ENCODE measurements around the gene MST1R. TPM values are rescaled to one million over a fixed set of nuclear protein-coding genes. Genes with fewer than 3 reads are reported as not detected.
A peak's percentile ranks its signal among the peaks of the same experiment; 100 is the strongest.

Gene MST1R
- total and polyA plus RNA-seq, 9 of the 15 experiments (the other 6 are each of a cell fraction or from before 2014, with no cell fraction given), result 1.3 to 10.0 (median 3.8) TPM

DNA sequence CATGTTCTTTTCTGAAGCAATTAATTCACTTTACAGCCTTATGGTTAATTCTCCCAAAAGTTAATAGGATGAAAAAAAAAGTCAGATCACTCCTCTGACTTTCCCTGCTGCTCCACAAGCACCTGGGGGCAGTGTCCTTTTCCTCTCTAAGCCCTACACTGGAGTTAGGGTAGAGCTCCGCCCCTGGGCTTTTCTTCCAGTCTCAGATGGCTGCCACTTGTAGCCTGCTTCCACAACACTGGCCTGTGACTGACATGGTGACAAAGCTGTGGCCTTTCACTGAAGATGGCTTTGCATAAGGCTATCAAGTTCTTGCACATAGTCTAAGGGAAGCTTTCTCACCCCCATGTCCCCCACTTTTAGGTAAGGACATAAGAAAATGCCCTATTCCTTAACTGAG is 27.2 kb upstream of the MST1R start (continued):
- TF ChIP-seq, protein P1, sequence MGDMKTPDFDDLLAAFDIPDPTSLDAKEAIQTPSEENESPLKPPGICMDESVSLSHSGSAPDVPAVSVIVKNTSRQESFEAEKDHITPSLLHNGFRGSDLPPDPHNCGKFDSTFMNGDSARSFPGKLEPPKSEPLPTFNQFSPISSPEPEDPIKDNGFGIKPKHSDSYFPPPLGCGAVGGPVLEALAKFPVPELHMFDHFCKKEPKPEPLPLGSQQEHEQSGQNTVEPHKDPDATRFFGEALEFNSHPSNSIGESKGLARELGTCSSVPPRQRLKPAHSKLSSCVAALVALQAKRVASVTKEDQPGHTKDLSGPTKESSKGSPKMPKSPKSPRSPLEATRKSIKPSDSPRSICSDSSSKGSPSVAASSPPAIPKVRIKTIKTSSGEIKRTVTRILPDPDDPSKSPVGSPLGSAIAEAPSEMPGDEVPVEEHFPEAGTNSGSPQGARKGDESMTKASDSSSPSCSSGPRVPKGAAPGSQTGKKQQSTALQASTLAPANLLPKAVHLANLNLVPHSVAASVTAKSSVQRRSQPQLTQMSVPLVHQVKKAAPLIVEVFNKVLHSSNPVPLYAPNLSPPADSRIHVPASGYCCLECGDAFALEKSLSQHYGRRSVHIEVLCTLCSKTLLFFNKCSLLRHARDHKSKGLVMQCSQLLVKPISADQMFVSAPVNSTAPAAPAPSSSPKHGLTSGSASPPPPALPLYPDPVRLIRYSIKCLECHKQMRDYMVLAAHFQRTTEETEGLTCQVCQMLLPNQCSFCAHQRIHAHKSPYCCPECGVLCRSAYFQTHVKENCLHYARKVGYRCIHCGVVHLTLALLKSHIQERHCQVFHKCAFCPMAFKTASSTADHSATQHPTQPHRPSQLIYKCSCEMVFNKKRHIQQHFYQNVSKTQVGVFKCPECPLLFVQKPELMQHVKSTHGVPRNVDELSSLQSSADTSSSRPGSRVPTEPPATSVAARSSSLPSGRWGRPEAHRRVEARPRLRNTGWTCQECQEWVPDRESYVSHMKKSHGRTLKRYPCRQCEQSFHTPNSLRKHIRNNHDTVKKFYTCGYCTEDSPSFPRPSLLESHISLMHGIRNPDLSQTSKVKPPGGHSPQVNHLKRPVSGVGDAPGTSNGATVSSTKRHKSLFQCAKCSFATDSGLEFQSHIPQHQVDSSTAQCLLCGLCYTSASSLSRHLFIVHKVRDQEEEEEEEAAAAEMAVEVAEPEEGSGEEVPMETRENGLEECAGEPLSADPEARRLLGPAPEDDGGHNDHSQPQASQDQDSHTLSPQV (IDR thresholded peaks at IDR 0.05), result 0 out of 2 replicates have a peak, but pooled peaks have one; percentile 27
- TF ChIP-seq, protein P2, sequence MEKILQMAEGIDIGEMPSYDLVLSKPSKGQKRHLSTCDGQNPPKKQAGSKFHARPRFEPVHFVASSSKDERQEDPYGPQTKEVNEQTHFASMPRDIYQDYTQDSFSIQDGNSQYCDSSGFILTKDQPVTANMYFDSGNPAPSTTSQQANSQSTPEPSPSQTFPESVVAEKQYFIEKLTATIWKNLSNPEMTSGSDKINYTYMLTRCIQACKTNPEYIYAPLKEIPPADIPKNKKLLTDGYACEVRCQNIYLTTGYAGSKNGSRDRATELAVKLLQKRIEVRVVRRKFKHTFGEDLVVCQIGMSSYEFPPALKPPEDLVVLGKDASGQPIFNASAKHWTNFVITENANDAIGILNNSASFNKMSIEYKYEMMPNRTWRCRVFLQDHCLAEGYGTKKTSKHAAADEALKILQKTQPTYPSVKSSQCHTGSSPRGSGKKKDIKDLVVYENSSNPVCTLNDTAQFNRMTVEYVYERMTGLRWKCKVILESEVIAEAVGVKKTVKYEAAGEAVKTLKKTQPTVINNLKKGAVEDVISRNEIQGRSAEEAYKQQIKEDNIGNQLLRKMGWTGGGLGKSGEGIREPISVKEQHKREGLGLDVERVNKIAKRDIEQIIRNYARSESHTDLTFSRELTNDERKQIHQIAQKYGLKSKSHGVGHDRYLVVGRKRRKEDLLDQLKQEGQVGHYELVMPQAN (IDR thresholded peaks at IDR 0.05; ENCODE audit: borderline replicate concordance), result no peak
- TF ChIP-seq POLR2B (IDR thresholded peaks at IDR 0.05; ENCODE audit: low read depth, partially characterized antibody), result peak; percentile 28
- TF ChIP-seq, protein P3, sequence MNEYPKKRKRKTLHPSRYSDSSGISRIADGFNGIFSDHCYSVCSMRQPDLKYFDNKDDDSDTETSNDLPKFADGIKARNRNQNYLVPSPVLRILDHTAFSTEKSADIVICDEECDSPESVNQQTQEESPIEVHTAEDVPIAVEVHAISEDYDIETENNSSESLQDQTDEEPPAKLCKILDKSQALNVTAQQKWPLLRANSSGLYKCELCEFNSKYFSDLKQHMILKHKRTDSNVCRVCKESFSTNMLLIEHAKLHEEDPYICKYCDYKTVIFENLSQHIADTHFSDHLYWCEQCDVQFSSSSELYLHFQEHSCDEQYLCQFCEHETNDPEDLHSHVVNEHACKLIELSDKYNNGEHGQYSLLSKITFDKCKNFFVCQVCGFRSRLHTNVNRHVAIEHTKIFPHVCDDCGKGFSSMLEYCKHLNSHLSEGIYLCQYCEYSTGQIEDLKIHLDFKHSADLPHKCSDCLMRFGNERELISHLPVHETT (CRISPR knock-in tag; conservative IDR thresholded peaks at IDR 0.05 in 1 of 2, IDR thresholded peaks at IDR 0.05 in 1 of 2), result no peak
- TF ChIP-seq NEUROD1 (IDR thresholded peaks at IDR 0.05; ENCODE audit: borderline replicate concordance, low read depth, low read length, partially characterized antibody), result no peak
- TF ChIP-seq FOXJ2 (tag; IDR thresholded peaks at IDR 0.05), result no peak
- no peak for TF ChIP-seq KAT7 (CRISPR knock-in tag; IDR thresholded peaks at IDR 0.05; ENCODE audit: borderline replicate concordance)
- no peak for TF ChIP-seq MYC (IDR thresholded peaks at IDR 0.05; ENCODE audit: low read depth, low read length)
- no peak for TF ChIP-seq MYC (CRISPR knock-in tag; IDR thresholded peaks at IDR 0.05; ENCODE audit: borderline replicate concordance, low read depth)
- TF ChIP-seq L3MBTL2 (IDR thresholded peaks at IDR 0.05), result no peak
- TF ChIP-seq, protein P4, sequence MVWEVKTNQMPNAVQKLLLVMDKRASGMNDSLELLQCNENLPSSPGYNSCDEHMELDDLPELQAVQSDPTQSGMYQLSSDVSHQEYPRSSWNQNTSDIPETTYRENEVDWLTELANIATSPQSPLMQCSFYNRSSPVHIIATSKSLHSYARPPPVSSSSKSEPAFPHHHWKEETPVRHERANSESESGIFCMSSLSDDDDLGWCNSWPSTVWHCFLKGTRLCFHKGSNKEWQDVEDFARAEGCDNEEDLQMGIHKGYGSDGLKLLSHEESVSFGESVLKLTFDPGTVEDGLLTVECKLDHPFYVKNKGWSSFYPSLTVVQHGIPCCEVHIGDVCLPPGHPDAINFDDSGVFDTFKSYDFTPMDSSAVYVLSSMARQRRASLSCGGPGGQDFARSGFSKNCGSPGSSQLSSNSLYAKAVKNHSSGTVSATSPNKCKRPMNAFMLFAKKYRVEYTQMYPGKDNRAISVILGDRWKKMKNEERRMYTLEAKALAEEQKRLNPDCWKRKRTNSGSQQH (CRISPR knock-in tag; IDR thresholded peaks at IDR 0.05), result no peak
- TF ChIP-seq, protein P5, sequence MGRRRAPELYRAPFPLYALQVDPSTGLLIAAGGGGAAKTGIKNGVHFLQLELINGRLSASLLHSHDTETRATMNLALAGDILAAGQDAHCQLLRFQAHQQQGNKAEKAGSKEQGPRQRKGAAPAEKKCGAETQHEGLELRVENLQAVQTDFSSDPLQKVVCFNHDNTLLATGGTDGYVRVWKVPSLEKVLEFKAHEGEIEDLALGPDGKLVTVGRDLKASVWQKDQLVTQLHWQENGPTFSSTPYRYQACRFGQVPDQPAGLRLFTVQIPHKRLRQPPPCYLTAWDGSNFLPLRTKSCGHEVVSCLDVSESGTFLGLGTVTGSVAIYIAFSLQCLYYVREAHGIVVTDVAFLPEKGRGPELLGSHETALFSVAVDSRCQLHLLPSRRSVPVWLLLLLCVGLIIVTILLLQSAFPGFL (CRISPR knock-in tag; IDR thresholded peaks at IDR 0.05), result no peak
- no peak for TF ChIP-seq SNIP1 (IDR thresholded peaks at IDR 0.05; ENCODE audit: low read depth)
- TF ChIP-seq FOXJ3 (CRISPR knock-in tag; IDR thresholded peaks at IDR 0.05), result no peak
- TF ChIP-seq ZNF224 (CRISPR knock-in tag; IDR thresholded peaks at IDR 0.05), result no peak
- TF ChIP-seq, protein P6, sequence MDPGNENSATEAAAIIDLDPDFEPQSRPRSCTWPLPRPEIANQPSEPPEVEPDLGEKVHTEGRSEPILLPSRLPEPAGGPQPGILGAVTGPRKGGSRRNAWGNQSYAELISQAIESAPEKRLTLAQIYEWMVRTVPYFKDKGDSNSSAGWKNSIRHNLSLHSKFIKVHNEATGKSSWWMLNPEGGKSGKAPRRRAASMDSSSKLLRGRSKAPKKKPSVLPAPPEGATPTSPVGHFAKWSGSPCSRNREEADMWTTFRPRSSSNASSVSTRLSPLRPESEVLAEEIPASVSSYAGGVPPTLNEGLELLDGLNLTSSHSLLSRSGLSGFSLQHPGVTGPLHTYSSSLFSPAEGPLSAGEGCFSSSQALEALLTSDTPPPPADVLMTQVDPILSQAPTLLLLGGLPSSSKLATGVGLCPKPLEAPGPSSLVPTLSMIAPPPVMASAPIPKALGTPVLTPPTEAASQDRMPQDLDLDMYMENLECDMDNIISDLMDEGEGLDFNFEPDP (CRISPR knock-in tag; IDR thresholded peaks at IDR 0.05), result no peak
